Loucy (cell line): ENCODE results near the gene FREM1.

ENCODE experiments used
- H2AFZ ChIP-seq: fragments of 200-600 bp; sonication (generic); 2 replicates; pipeline ENCODE4 v1.6.0; 2016; ENCODE audit warnings: antibody characterized with exemption, mild to moderate bottlenecking, low read length, moderate library complexity
- H3F3A ChIP-seq: fragments of 200-600 bp; 2 replicates; pipeline ENCODE4 v1.6.0; 2016; ENCODE audit warnings: antibody characterized with exemption, low read depth, mild to moderate bottlenecking
- H3K27me3 ChIP-seq: fragments of 200-600 bp; sonication (generic); 2 replicates; pipeline ENCODE4 v1.6.1; 2014; ENCODE audit warnings: low read length, mild to moderate bottlenecking; ENCODE audit not compliant: insufficient read depth, poor library complexity, severe bottlenecking
- H3K36me3 ChIP-seq: fragments of 200-600 bp; sonication (generic); 2 replicates; pipeline ENCODE4 v1.6.1; 2016; ENCODE audit warnings: low read length; ENCODE audit not compliant: insufficient read depth
- H3K4me1 ChIP-seq: fragments of 200-600 bp; sonication (generic); 2 replicates; pipeline ENCODE4 v1.5.1; 2014; ENCODE audit warnings: low read length, mild to moderate bottlenecking; ENCODE audit not compliant: insufficient read depth, poor library complexity, severe bottlenecking
- H3K4me2 ChIP-seq: fragments of 200-600 bp; sonication (generic); 2 replicates; pipeline ENCODE4 v1.6.0; 2014; ENCODE audit warnings: antibody characterized with exemption, low read length, low read depth, mild to moderate bottlenecking; ENCODE audit not compliant: poor library complexity, severe bottlenecking
- H3K4me3 ChIP-seq: fragments of 200-600 bp; sonication (generic); 2 replicates; pipeline ENCODE4 v1.5.1; 2014; ENCODE audit warnings: low read length, mild to moderate bottlenecking, mixed read lengths; ENCODE audit not compliant: poor library complexity, severe bottlenecking
- H3K79me2 ChIP-seq: fragments of 200-600 bp; sonication (generic); 2 replicates; pipeline ENCODE4 v1.6.1; 2014; ENCODE audit warnings: low read length; ENCODE audit not compliant: insufficient read depth
- H3K9ac ChIP-seq: fragments of 200-600 bp; sonication (generic); 2 replicates; pipeline ENCODE4 v1.6.0; 2014; ENCODE audit warnings: mild to moderate bottlenecking, low read depth, low read length, moderate library complexity; ENCODE audit not compliant: poor library complexity, severe bottlenecking
- H3K9me2 ChIP-seq: fragments of 200-600 bp; sonication (generic); replicated peaks from 2 replicates; pipeline ENCODE4 v1.6.1; 2016; ENCODE audit warnings: low read depth, low read length, mixed read lengths
- H3K9me3 ChIP-seq: fragments of 200-600 bp; sonication (generic); 2 replicates; pipeline ENCODE4 v1.6.1; 2014; ENCODE audit warnings: mild to moderate bottlenecking, antibody characterized with exemption, low read length, low read depth; ENCODE audit not compliant: insufficient read depth
- H4K20me1 ChIP-seq: fragments of 200-600 bp; sonication (generic); 2 replicates; pipeline ENCODE4 v1.6.0; 2014; ENCODE audit warnings: antibody characterized with exemption, low read length, mild to moderate bottlenecking; ENCODE audit not compliant: insufficient read depth, poor library complexity, severe bottlenecking
- EZH2phosphoT487 ChIP-seq: fragments of 200-600 bp; IDR thresholded peaks from 2 replicates; pipeline ENCODE4 v1.6.1; 2018; ENCODE audit warnings: antibody characterized with exemption, mild to moderate bottlenecking, moderate library complexity, borderline replicate concordance
- TF ChIP-seq, protein P1 (sequence below): fragments of 200-600 bp; sonication (generic); conservative IDR thresholded peaks from 2 replicates; pipeline ENCODE4 v1.5.1; 2014; ENCODE audit warnings: mild to moderate bottlenecking, antibody characterized with exemption, low read length

Gene FREM1

GRCh38 chr9:14902561-14902960 lies 7.7 kb downstream of the FREM1 start:
- H3K4me2 ChIP-seq, result no peak overlapping the region
- H3K9me3 ChIP-seq, result no peaks in the 10 kb centered on the region
- no peaks in the 10 kb centered on the region for H3K27me3 ChIP-seq
- H3F3A ChIP-seq, result no peaks in the 10 kb centered on the region
- H2AFZ ChIP-seq, result no peak overlapping the region
- H3K9ac ChIP-seq, result no peak overlapping the region
- no peaks in the 10 kb centered on the region for H4K20me1 ChIP-seq
- no peaks in the 10 kb centered on the region for H3K79me2 ChIP-seq
- H3K9me2 ChIP-seq, result no peaks in the 10 kb centered on the region
- H3K36me3 ChIP-seq, result no peaks in the 10 kb centered on the region
- H3K4me1 ChIP-seq, result no peaks in the 10 kb centered on the region
- TF ChIP-seq, protein P1, sequence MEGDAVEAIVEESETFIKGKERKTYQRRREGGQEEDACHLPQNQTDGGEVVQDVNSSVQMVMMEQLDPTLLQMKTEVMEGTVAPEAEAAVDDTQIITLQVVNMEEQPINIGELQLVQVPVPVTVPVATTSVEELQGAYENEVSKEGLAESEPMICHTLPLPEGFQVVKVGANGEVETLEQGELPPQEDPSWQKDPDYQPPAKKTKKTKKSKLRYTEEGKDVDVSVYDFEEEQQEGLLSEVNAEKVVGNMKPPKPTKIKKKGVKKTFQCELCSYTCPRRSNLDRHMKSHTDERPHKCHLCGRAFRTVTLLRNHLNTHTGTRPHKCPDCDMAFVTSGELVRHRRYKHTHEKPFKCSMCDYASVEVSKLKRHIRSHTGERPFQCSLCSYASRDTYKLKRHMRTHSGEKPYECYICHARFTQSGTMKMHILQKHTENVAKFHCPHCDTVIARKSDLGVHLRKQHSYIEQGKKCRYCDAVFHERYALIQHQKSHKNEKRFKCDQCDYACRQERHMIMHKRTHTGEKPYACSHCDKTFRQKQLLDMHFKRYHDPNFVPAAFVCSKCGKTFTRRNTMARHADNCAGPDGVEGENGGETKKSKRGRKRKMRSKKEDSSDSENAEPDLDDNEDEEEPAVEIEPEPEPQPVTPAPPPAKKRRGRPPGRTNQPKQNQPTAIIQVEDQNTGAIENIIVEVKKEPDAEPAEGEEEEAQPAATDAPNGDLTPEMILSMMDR, result no peak
- TF ChIP-seq EZH2phosphoT487, result no peak
- no peak overlapping the region for H3K4me3 ChIP-seq

- Histone ChIP-seq H3K4me1 (no peaks in the 10 kb centered on the region), H3K9ac (no peak overlapping the region), H4K20me1 (no peaks in the 10 kb centered on the region), H3K9me2 (no peaks in the 10 kb centered on the region), H3F3A (no peaks in the 10 kb centered on the region), H2AFZ (no peak overlapping the region), H3K4me3 (no peak overlapping the region), H3K9me3 (no peaks in the 10 kb centered on the region), H3K4me2 (no peak overlapping the region), H3K79me2 (no peaks in the 10 kb centered on the region), H3K36me3 (no peaks in the 10 kb centered on the region), H3K27me3 (no peaks in the 10 kb centered on the region)
- TF ChIP-seq EZH2phosphoT487, result no peak
- TF ChIP-seq, protein P1, result no peak
These were observed 10.4 kb downstream of the FREM1 start for GRCh38 chr9:14899815-14900193.

DNA sequence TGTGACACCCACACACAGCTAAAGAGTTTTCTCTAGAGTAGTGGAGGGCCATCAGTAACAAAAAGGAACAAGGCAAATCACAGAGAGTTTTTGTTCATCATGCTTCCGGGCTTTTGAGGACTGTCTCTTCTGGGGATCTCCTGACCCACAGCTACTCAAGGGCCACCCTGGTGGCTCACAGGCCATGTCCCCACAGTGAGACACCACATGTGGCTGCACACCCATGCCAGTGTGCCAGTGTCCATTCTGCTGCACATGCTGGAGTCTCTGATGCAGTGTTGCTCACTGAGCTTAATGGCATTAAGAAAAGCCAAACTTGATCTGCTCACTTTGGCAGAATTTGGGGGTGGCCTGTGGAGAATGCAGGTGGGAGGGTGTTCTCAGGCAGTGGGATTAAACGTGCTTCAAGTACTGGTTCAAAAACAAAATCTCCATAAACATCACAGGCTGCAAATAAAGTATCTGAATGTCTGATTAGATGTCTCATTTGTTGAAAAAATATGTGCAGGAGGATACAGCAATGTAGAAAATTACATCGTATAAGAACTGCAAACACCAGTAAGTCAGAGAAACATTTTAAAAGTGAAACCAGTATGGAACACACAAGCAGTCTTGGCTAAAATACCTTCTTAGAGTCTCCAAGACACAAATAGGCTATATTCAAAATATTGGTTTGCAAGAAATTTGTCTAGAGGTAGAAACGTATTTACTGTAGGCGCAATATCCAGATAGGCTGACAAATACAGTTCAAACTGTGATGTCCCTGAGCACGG lies 11.0 kb downstream of the FREM1 start:
- TF ChIP-seq, protein P1, result no peak
- no peak for TF ChIP-seq EZH2phosphoT487
- Histone ChIP-seq H3K4me2 (no peak overlapping the region), H3K27me3 (no peaks in the 10 kb centered on the region), H3K79me2 (no peaks in the 10 kb centered on the region), H3F3A (no peaks in the 10 kb centered on the region), H3K4me1 (no peaks in the 10 kb centered on the region), H4K20me1 (no peaks in the 10 kb centered on the region), H3K9ac (no peak overlapping the region), H2AFZ (no peak overlapping the region), H3K36me3 (no peaks in the 10 kb centered on the region), H3K4me3 (no peak overlapping the region), H3K9me3 (no peaks in the 10 kb centered on the region), H3K9me2 (no peaks in the 10 kb centered on the region)
